Measurements from ENCODE around the gene NAA15. TPM values are rescaled to one million over a fixed set of nuclear protein-coding genes. Genes with fewer than 3 reads are reported as not detected.
"Not testable (repeated sequence)": the region's sequence is repeated elsewhere in the genome, so short reads cannot be mapped to it uniquely, and the experiment has no call there.

Gene NAA15
- total RNA-seq, result 23.7 and 34.6 TPM in 2 replicates

- peak; percentile 99 for DNase-seq
Observed at GRCh38 chr4:139301113-139301820, at the start of gene NAA15. Gene NAA15 (plus strand): TSS chr4:139301505. CDS start chr4:139301778, 273 bp downstream.

- DNase-seq, result no peak
Observed at GRCh38 chr4:139253046-139253445, 48.3 kb upstream of the NAA15 start.

- DNase-seq, result no peak
Observed at GRCh38 chr4:139253713-139254112, 47.6 kb upstream of the NAA15 start.

GRCh38 chr4:139255581-139255980, 45.7 kb upstream of the NAA15 start:
- not testable (repeated sequence) for DNase-seq

GRCh38 chr4:139256349-139256748, 45.0 kb upstream of the NAA15 start:
- DNase-seq, result no peak

GRCh38 chr4:139265654-139266053, 35.7 kb upstream of the NAA15 start:
- no peak for DNase-seq

- DNase-seq, result no peak
Observed at GRCh38 chr4:139266208-139266582, 35.1 kb upstream of the NAA15 start.

- peak; percentile 64 for DNase-seq
Observed at GRCh38 chr4:139266583-139267257, 34.6 kb upstream of the NAA15 start.

GRCh38 chr4:139267301-139267700, 34.0 kb upstream of the NAA15 start:
- DNase-seq, result no peak

GRCh38 chr4:139273835-139274234, 27.5 kb upstream of the NAA15 start:
- no peak for DNase-seq

GRCh38 chr4:139274790-139275189, 26.5 kb upstream of the NAA15 start:
- DNase-seq, result no peak

- no peak for DNase-seq
Observed at GRCh38 chr4:139275281-139275735, 26.0 kb upstream of the NAA15 start.

- DNase-seq, result no peak
Observed at GRCh38 chr4:139278485-139278884, 22.8 kb upstream of the NAA15 start.

- DNase-seq, result peak; percentile 44
Observed at GRCh38 chr4:139278912-139279759, 22.2 kb upstream of the NAA15 start.

- DNase-seq, result peak; percentile 51
Observed at GRCh38 chr4:139279760-139280620, 21.3 kb upstream of the NAA15 start, which contains the start of gene MGARP. Gene MGARP (minus strand): TSS chr4:139280225. CDS start chr4:139280158, 67 bp downstream.

- DNase-seq, result no peak
Observed at GRCh38 chr4:139282065-139282720, 19.1 kb upstream of the NAA15 start.

GRCh38 chr4:139282721-139283075, 18.6 kb upstream of the NAA15 start:
- no peak for DNase-seq

- DNase-seq, result no peak
Observed at GRCh38 chr4:139286186-139286698, 15.1 kb upstream of the NAA15 start.

GRCh38 chr4:139295206-139295941, 5.9 kb upstream of the NAA15 start:
- DNase-seq, result peak; percentile 97

- DNase-seq, result no peak
Observed at GRCh38 chr4:139295942-139296299, 5.4 kb upstream of the NAA15 start.

- DNase-seq, result no peak
Observed at GRCh38 chr4:139297001-139297410, 4.3 kb upstream of the NAA15 start.
